ENCODE measurements around the gene PLEKHO2. TPM values are rescaled to one million over a fixed set of nuclear protein-coding genes. Genes with fewer than 3 reads are reported as not detected.

PLEKHO2 gene
- polyA plus RNA-seq, 1 of the 3 experiments (the other 2 are of a cell fraction), result 7.8 TPM

- no peaks in the 10 kb centered on the region for H3K9me2 ChIP-seq
- CTCF ChIA-PET, result interaction anchor here (0.6 to 1.7 kb wide), 4 partner anchors 9 to 183 kb away, joined by 3 to 10 read pairs (median 3); no protein-coding TSS in a partner anchor
- H3K27me3 ChIP-seq (ENCODE audit: insufficient read depth), result no peaks in the 10 kb centered on the region
- H3K4me3 ChIP-seq (ENCODE audit: low read depth in 2 of 2, low read length in 1 of 2), result peak within 1 kb of the TSS; percentile 61 to 73
- no peaks in the 10 kb centered on the region for H3K36me3 ChIP-seq (replicated peaks in 1 of 2; ENCODE audit: control insufficient read depth in 1 of 2, insufficient read depth in 2 of 2, low read length in 1 of 2)
- WGBS (ENCODE audit: low lambda C conversion rate), result 7% methylated on average over 18 of the region's 72 CpGs
- peak within 1 kb of the TSS; percentile 51; the same call in 1 of the 2 replicates for H3K9ac ChIP-seq
- POLR2A ChIA-PET, result interaction anchor here (1.2 to 1.4 kb wide), 2 partner anchors 17 to 70 kb away, joined by 7 to 8 read pairs; no protein-coding TSS in a partner anchor
- peak; percentile 98 for DNase-seq
- peak; percentile 57 for TF ChIP-seq NRF1 (IDR thresholded peaks at IDR 0.05; ENCODE audit: low read depth, low read length)
- TF ChIP-seq JUND (IDR thresholded peaks at IDR 0.05), result no peak
- H3K27ac ChIP-seq (ENCODE audit: low read depth in 2 of 2, low read length in 1 of 2), result peak within 1 kb of the TSS in 1 of 2 experiments; percentile 64; a peak in 2 of 4 replicates
- H2AFZ ChIP-seq (ENCODE audit: low read depth), result peak within 1 kb of the TSS; percentile 92
- no peaks in the 10 kb centered on the region for H3F3A ChIP-seq (replicated peaks; ENCODE audit: insufficient read depth)
- peaks cover 0 to 23% of the 10 kb centered on the region in 2 experiments; a peak in 2 of 4 replicates for H3K4me1 ChIP-seq (ENCODE audit: control insufficient read depth in 1 of 2, insufficient read depth in 2 of 2, low read depth in 1 of 2, low read length in 1 of 2)
- no peaks in the 10 kb centered on the region for H3K79me2 ChIP-seq (ENCODE audit: insufficient read depth)
- H3K4me2 ChIP-seq, result peak within 1 kb of the TSS; percentile 96
- no peaks in the 10 kb centered on the region for H4K20me1 ChIP-seq (ENCODE audit: insufficient read depth)
- H3K9me3 ChIP-seq, result no peaks in the 10 kb centered on the region
Observed at GRCh38 chr15:64911311-64912186, 69.8 kb downstream of the PLEKHO2 start, which contains the start of gene ANKDD1A. TSS of gene ANKDD1A (plus strand) at chr15:64911902. CDS start at chr15:64911931, 29 bp downstream.

GRCh38 chr15:64912379-64913325, 70.9 kb downstream of the PLEKHO2 start:
- TF ChIP-seq RCOR1 (IDR thresholded peaks at IDR 0.05; ENCODE audit: low read length), result no peak
- no peak for TF ChIP-seq GABPA (IDR thresholded peaks at IDR 0.05; ENCODE audit: low read depth)
- TF ChIP-seq MXI1 (IDR thresholded peaks at IDR 0.05; ENCODE audit: low read depth, low read length), result no peak
- TF ChIP-seq FOXM1 (IDR thresholded peaks at IDR 0.05; ENCODE audit: low read depth), result no peak
- no peak for TF ChIP-seq TCF12 (IDR thresholded peaks at IDR 0.05)
- no peak for TF ChIP-seq EP300 (IDR thresholded peaks at IDR 0.05; ENCODE audit: borderline replicate concordance in 1 of 2, low read depth in 1 of 2, low read length in 1 of 2)
- TF ChIP-seq GATA2 (CRISPR knock-in tag; IDR thresholded peaks at IDR 0.05), result no peak
- no peak for TF ChIP-seq EZH2phosphoT487 (IDR thresholded peaks at IDR 0.05; ENCODE audit: borderline replicate concordance, low read depth)
- TF ChIP-seq, protein P1, sequence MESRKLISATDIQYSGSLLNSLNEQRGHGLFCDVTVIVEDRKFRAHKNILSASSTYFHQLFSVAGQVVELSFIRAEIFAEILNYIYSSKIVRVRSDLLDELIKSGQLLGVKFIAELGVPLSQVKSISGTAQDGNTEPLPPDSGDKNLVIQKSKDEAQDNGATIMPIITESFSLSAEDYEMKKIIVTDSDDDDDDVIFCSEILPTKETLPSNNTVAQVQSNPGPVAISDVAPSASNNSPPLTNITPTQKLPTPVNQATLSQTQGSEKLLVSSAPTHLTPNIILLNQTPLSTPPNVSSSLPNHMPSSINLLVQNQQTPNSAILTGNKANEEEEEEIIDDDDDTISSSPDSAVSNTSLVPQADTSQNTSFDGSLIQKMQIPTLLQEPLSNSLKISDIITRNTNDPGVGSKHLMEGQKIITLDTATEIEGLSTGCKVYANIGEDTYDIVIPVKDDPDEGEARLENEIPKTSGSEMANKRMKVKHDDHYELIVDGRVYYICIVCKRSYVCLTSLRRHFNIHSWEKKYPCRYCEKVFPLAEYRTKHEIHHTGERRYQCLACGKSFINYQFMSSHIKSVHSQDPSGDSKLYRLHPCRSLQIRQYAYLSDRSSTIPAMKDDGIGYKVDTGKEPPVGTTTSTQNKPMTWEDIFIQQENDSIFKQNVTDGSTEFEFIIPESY (IDR thresholded peaks at IDR 0.05; ENCODE audit: borderline replicate concordance, low read depth), result no peak
- peak; percentile 62 for DNase-seq
- Histone ChIP-seq H3K4me2 (peak overlapping the region; percentile 96), H3F3A (replicated peaks; ENCODE audit: insufficient read depth) (no peaks in the 10 kb centered on the region), H3K9me3 (no peaks in the 10 kb centered on the region), H3K4me1 (ENCODE audit: control insufficient read depth in 1 of 2, insufficient read depth in 2 of 2, low read depth in 1 of 2, low read length in 1 of 2) (peaks cover 0 to 32% of the 10 kb centered on the region in 2 experiments; a peak in 2 of 4 replicates), H4K20me1 (ENCODE audit: insufficient read depth) (no peaks in the 10 kb centered on the region), H3K9me2 (no peaks in the 10 kb centered on the region), H2AFZ (ENCODE audit: low read depth) (peak overlapping the region; percentile 92), H3K79me2 (ENCODE audit: insufficient read depth) (no peaks in the 10 kb centered on the region), H3K27ac (ENCODE audit: low read depth in 2 of 2, low read length in 1 of 2) (no peak overlapping the region; a peak in 1 of 4 replicates), H3K36me3 (replicated peaks in 1 of 2; ENCODE audit: control insufficient read depth in 1 of 2, insufficient read depth in 2 of 2, low read length in 1 of 2) (no peaks in the 10 kb centered on the region), H3K27me3 (ENCODE audit: insufficient read depth) (no peaks in the 10 kb centered on the region), H3K9ac (peak overlapping the region; percentile 51; the same call in 1 of the 2 replicates), H3K4me3 (ENCODE audit: low read depth in 2 of 2, low read length in 1 of 2) (peak overlapping the region; percentile 61 to 73)
- WGBS (ENCODE audit: low lambda C conversion rate), result 84% methylated on average over 11 of the region's 15 CpGs
- CTCF ChIA-PET, result interaction anchor here (1.7 kb wide), 1 partner anchor 16 kb away, joined by 10 read pairs; no protein-coding TSS in a partner anchor
- POLR2A ChIA-PET, result interaction anchor here (1.4 kb wide), 1 partner anchor 72 kb away, joined by 7 read pairs; no protein-coding TSS in a partner anchor
